ENCODE results near the gene MT1E. TPM values are rescaled to one million over a fixed set of nuclear protein-coding genes. Genes with fewer than 3 reads are reported as not detected.

The MT1E gene
- polyA plus RNA-seq, 1 donor from 2014 or later = not detected

DNA sequence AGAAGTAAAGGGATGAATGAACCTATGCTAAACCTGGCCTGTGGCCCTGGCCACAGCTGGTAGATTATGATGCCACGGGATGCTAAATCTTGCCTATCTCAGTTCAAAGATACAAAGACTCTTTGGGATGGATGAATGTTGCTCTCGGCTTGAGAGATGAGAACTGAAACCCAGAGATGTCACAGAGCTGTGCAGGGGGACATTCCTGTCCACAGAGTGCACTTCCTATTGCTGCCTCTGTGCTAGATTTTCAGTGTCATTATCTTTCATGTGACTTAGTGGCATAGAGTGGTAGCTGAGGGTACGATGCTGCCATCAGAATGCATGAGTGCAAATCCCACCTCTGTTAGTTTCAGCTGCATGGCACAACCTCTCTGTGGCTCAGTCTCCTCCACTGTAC lies 4.6 kb downstream of the MT1E start:
- no peaks in the 10 kb centered on the region for H4K20me1 ChIP-seq (ENCODE audit: insufficient read depth)
- H3K9me3 ChIP-seq (ENCODE audit: low read length) = no peaks in the 10 kb centered on the region
- no peak overlapping the region for H3K4me3 ChIP-seq (ENCODE audit: low read length)
- H2AFZ ChIP-seq (ENCODE audit: low read depth, low read length) = no peak overlapping the region
- no peak overlapping the region for H3K27ac ChIP-seq (ENCODE audit: low read length)
- no peaks in the 10 kb centered on the region for H3K36me3 ChIP-seq (ENCODE audit: insufficient read depth, low read length)
- no peaks in the 10 kb centered on the region for H3K79me2 ChIP-seq (replicated peaks; ENCODE audit: insufficient read depth, low read length)
- H3K9ac ChIP-seq (ENCODE audit: low read length) = no peak overlapping the region
- no peak overlapping the region for H3K4me2 ChIP-seq (ENCODE audit: low read length)
- peaks cover 96% of the 10 kb centered on the region for H3K27me3 ChIP-seq (ENCODE audit: insufficient read depth, low read depth, low read length)
- TF ChIP-seq TAF1 (IDR thresholded peaks at IDR 0.05; ENCODE audit: low read depth) = no peak
- TF ChIP-seq, protein P1, sequence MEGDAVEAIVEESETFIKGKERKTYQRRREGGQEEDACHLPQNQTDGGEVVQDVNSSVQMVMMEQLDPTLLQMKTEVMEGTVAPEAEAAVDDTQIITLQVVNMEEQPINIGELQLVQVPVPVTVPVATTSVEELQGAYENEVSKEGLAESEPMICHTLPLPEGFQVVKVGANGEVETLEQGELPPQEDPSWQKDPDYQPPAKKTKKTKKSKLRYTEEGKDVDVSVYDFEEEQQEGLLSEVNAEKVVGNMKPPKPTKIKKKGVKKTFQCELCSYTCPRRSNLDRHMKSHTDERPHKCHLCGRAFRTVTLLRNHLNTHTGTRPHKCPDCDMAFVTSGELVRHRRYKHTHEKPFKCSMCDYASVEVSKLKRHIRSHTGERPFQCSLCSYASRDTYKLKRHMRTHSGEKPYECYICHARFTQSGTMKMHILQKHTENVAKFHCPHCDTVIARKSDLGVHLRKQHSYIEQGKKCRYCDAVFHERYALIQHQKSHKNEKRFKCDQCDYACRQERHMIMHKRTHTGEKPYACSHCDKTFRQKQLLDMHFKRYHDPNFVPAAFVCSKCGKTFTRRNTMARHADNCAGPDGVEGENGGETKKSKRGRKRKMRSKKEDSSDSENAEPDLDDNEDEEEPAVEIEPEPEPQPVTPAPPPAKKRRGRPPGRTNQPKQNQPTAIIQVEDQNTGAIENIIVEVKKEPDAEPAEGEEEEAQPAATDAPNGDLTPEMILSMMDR (IDR thresholded peaks at IDR 0.05; ENCODE audit: poor library complexity, severe bottlenecking) = no peak
- no peaks in the 10 kb centered on the region for H3F3A ChIP-seq (ENCODE audit: insufficient read depth, low read length, poor library complexity, severe bottlenecking)
- no peaks in the 10 kb centered on the region for H3K9me2 ChIP-seq (ENCODE audit: insufficient read depth, low read length)

DNA sequence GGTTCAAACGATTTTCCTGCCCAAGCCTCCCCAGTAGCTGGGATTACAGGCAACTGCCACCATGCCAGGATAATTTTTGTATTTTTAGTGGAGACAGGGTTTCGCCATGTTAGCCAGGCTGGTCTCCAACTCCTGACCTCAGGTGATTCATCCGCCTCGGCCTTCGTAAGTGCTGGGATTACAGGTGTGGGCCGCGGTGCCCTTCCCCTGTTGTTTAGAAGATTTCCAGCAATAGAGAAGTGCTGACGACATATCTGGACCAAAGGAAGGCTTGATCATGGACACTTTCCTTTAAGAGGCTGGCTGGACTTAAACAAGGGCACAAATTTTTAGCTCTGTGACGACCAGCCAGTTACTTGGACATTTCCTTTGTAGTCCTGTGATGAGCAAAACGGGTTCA lies 5.6 kb downstream of the MT1E start:
- Histone ChIP-seq H3K9ac (ENCODE audit: low read length) (no peak overlapping the region), H3K4me2 (ENCODE audit: low read length) (no peak overlapping the region), H3K9me3 (ENCODE audit: low read length) (no peaks in the 10 kb centered on the region), H4K20me1 (ENCODE audit: insufficient read depth) (no peaks in the 10 kb centered on the region), H3K36me3 (ENCODE audit: insufficient read depth, low read length) (no peaks in the 10 kb centered on the region), H3K27me3 (ENCODE audit: insufficient read depth, low read depth, low read length) (peaks cover 96% of the 10 kb centered on the region), H3K79me2 (replicated peaks; ENCODE audit: insufficient read depth, low read length) (no peaks in the 10 kb centered on the region), H3F3A (ENCODE audit: insufficient read depth, low read length, poor library complexity, severe bottlenecking) (no peaks in the 10 kb centered on the region), H2AFZ (ENCODE audit: low read depth, low read length) (no peak overlapping the region), H3K9me2 (ENCODE audit: insufficient read depth, low read length) (no peaks in the 10 kb centered on the region), H3K4me3 (ENCODE audit: low read length) (no peak overlapping the region), H3K27ac (ENCODE audit: low read length) (no peak overlapping the region)
- TF ChIP-seq MXI1 (conservative IDR thresholded peaks at IDR 0.05; ENCODE audit: poor library complexity, severe bottlenecking) (no peak), TAF1 (IDR thresholded peaks at IDR 0.05; ENCODE audit: low read depth) (no peak), EP300 (conservative IDR thresholded peaks at IDR 0.05; ENCODE audit: poor library complexity, severe bottlenecking) (no peak), EZH2 (IDR thresholded peaks at IDR 0.05; ENCODE audit: borderline replicate concordance, insufficient read depth, low read length, poor library complexity, severe bottlenecking) (no peak), POLR2AphosphoS5 (IDR thresholded peaks at IDR 0.05) (no peak), SMC3 (conservative IDR thresholded peaks at IDR 0.05; ENCODE audit: poor library complexity) (no peak), RAD21 (conservative IDR thresholded peaks at IDR 0.05) (no peak)
- TF ChIP-seq, protein P2, sequence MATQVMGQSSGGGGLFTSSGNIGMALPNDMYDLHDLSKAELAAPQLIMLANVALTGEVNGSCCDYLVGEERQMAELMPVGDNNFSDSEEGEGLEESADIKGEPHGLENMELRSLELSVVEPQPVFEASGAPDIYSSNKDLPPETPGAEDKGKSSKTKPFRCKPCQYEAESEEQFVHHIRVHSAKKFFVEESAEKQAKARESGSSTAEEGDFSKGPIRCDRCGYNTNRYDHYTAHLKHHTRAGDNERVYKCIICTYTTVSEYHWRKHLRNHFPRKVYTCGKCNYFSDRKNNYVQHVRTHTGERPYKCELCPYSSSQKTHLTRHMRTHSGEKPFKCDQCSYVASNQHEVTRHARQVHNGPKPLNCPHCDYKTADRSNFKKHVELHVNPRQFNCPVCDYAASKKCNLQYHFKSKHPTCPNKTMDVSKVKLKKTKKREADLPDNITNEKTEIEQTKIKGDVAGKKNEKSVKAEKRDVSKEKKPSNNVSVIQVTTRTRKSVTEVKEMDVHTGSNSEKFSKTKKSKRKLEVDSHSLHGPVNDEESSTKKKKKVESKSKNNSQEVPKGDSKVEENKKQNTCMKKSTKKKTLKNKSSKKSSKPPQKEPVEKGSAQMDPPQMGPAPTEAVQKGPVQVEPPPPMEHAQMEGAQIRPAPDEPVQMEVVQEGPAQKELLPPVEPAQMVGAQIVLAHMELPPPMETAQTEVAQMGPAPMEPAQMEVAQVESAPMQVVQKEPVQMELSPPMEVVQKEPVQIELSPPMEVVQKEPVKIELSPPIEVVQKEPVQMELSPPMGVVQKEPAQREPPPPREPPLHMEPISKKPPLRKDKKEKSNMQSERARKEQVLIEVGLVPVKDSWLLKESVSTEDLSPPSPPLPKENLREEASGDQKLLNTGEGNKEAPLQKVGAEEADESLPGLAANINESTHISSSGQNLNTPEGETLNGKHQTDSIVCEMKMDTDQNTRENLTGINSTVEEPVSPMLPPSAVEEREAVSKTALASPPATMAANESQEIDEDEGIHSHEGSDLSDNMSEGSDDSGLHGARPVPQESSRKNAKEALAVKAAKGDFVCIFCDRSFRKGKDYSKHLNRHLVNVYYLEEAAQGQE (IDR thresholded peaks at IDR 0.05; ENCODE audit: borderline replicate concordance) = no peak
- TF ChIP-seq, protein P1 (IDR thresholded peaks at IDR 0.05; ENCODE audit: poor library complexity, severe bottlenecking) = no peak
